ENCODE results near the gene ILRUN.
"Not testable (repeated sequence)": the region's sequence is repeated elsewhere in the genome, so short reads cannot be mapped to it uniquely, and the experiment has no call there.

The ILRUN gene

GRCh38 chr6:34696739-34697543, at the start of gene ILRUN:
Gene ILRUN, minus strand, starts transcription at chr6:34696767. Its CDS starts 164 bp downstream, at chr6:34696603.
- H3K27me3 Mint-ChIP-seq = no peaks in the 10 kb centered on the region
- ATAC-seq (peak; percentile 84), DNase-seq (peak; percentile 99)
- H3K27ac Mint-ChIP-seq = peak within 1 kb of the TSS; percentile 97
- H3K9me3 Mint-ChIP-seq = no peaks in the 10 kb centered on the region
- peaks cover 53% of the 10 kb centered on the region for H3K4me1 Mint-ChIP-seq
- peaks cover 11% of the 10 kb centered on the region for H3K36me3 Mint-ChIP-seq (ENCODE audit: low read depth)
- H3K4me3 Mint-ChIP-seq = peak within 1 kb of the TSS; percentile 99

GRCh38 chr6:34745277-34746103, 48.9 kb upstream of the ILRUN start:
- Mint-ChIP-seq H3K9me3 (no peaks in the 10 kb centered on the region), H3K4me1 (peaks cover 7% of the 10 kb centered on the region), H3K27me3 (no peaks in the 10 kb centered on the region), H3K27ac (peak overlapping the region; percentile 2), H3K36me3 (ENCODE audit: low read depth) (no peaks in the 10 kb centered on the region), H3K4me3 (no peak overlapping the region)
- ATAC-seq (peak; percentile 78), DNase-seq (peak; percentile 11)

GRCh38 chr6:34744294-34744647, 47.7 kb upstream of the ILRUN start:
- ATAC-seq; H3K9me3 Mint-ChIP-seq; H3K36me3 Mint-ChIP-seq (ENCODE audit: low read depth); H3K4me1 Mint-ChIP-seq; H3K27ac Mint-ChIP-seq; H3K27me3 Mint-ChIP-seq; H3K4me3 Mint-ChIP-seq; DNase-seq: not testable (repeated sequence)

- no peaks in the 10 kb centered on the region for H3K9me3 Mint-ChIP-seq
- ATAC-seq = no peak
- no peak overlapping the region for H3K4me3 Mint-ChIP-seq
Observed at GRCh38 chr6:34743625-34744293, 47.2 kb upstream of the ILRUN start.

DNA sequence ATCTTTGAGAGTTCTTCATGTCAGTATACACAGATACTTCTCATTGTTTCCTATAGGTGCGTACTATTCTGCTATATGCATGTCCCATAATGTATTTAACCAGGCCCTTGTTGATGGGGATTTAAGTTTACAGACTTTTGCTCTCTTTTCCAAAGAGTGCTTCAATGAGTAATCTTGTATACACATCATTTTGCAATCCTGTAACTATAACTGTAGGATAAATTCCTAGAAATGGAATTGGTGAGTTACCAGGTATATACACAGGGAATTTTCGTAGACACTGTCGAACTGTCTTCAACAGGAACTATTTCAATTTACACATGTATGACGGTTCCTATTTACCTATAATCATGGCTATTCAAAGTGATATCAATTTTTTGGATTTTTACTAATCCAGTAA, 45.5 kb upstream of the ILRUN start:
- peaks cover 1% of the 10 kb centered on the region for H3K27me3 Mint-ChIP-seq
- H3K36me3 Mint-ChIP-seq (ENCODE audit: low read depth) = no peaks in the 10 kb centered on the region
- no peak overlapping the region for H3K4me3 Mint-ChIP-seq
- no peak for ATAC-seq
- H3K4me1 Mint-ChIP-seq = peaks cover 11% of the 10 kb centered on the region
- H3K27ac Mint-ChIP-seq = no peak overlapping the region
- DNase-seq = no peak
- H3K9me3 Mint-ChIP-seq = no peaks in the 10 kb centered on the region

More at GRCh38 chr6:34743625-34744293, 47.2 kb upstream of the ILRUN start:
- Mint-ChIP-seq H3K27me3 (peaks cover 1% of the 10 kb centered on the region), H3K36me3 (ENCODE audit: low read depth) (no peaks in the 10 kb centered on the region), H3K4me1 (peaks cover 7% of the 10 kb centered on the region), H3K27ac (no peak overlapping the region)
- no peak for DNase-seq

- peak overlapping the region; percentile 19 for H3K27ac Mint-ChIP-seq
- H3K4me3 Mint-ChIP-seq = no peak overlapping the region
- H3K36me3 Mint-ChIP-seq (ENCODE audit: low read depth) = no peaks in the 10 kb centered on the region
- peaks cover 1% of the 10 kb centered on the region for H3K27me3 Mint-ChIP-seq
- peaks cover 8% of the 10 kb centered on the region for H3K4me1 Mint-ChIP-seq
- no peaks in the 10 kb centered on the region for H3K9me3 Mint-ChIP-seq
- ATAC-seq (peak; percentile 49), DNase-seq (peak; percentile 14)
Observed at GRCh38 chr6:34736823-34737222, 40.3 kb upstream of the ILRUN start.

- H3K9me3 Mint-ChIP-seq = no peaks in the 10 kb centered on the region
- no peak for DNase-seq
- H3K27ac Mint-ChIP-seq = no peak overlapping the region
- no peak for ATAC-seq
- H3K4me3 Mint-ChIP-seq = no peak overlapping the region
- H3K27me3 Mint-ChIP-seq = no peaks in the 10 kb centered on the region
- H3K36me3 Mint-ChIP-seq (ENCODE audit: low read depth) = no peaks in the 10 kb centered on the region
- H3K4me1 Mint-ChIP-seq = peaks cover under 1% of the 10 kb centered on the region
Observed at GRCh38 chr6:34731393-34732060, 35.0 kb upstream of the ILRUN start.

- H3K4me3 Mint-ChIP-seq = no peak overlapping the region
- H3K36me3 Mint-ChIP-seq (ENCODE audit: low read depth) = no peaks in the 10 kb centered on the region
- DNase-seq (no peak), ATAC-seq (no peak)
- no peaks in the 10 kb centered on the region for H3K4me1 Mint-ChIP-seq
- peaks cover 5% of the 10 kb centered on the region for H3K9me3 Mint-ChIP-seq
- no peak overlapping the region for H3K27ac Mint-ChIP-seq
- H3K27me3 Mint-ChIP-seq = no peaks in the 10 kb centered on the region
Observed at GRCh38 chr6:34729631-34730470, 33.3 kb upstream of the ILRUN start.

DNA sequence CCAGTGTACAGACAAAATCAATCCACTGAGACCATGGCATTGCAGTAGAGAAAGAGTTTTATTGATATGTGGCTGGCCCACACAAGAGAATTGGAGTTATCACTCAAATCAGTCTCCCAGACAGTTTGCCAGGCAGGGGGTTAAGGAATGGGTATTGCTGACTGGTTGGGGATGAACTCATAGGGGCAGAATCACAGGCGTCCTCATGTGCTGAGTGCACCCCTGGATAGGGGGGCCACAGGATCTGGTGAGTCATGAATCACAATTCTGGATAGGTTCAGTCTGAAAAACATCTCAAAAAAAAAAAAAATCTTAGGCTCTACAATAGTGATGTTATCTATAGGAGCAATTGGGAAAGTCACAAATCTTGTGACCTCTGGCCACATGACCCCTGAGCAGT, 29.5 kb upstream of the ILRUN start:
- Mint-ChIP-seq H3K27me3 (no peaks in the 10 kb centered on the region), H3K36me3 (ENCODE audit: low read depth) (no peaks in the 10 kb centered on the region), H3K9me3 (peaks cover 5% of the 10 kb centered on the region), H3K4me3 (no peak overlapping the region), H3K27ac (no peak overlapping the region), H3K4me1 (no peaks in the 10 kb centered on the region)
- DNase-seq (no peak), ATAC-seq (no peak)

DNA sequence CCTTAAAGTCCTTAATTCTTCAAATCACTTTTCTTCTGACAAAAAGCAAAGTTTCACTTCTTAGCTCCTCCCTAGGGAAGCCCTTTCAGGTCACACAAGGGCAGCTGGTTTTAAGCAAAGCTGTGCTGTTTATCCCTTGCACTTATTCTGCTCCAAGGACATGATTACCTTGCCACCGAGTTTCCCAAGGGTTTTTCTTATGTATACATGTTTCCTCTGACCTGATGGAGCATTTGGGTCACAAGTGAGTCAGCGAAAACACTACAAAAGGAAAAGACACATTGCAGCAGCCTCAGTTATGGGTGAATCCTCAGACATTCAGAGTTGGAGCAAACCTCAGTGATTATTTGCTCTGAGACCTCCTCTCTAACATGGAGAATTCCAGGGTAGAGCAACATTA, 26.6 kb upstream of the ILRUN start:
- Mint-ChIP-seq H3K4me3 (no peak overlapping the region), H3K9me3 (peaks cover 5% of the 10 kb centered on the region), H3K4me1 (no peaks in the 10 kb centered on the region), H3K27ac (no peak overlapping the region), H3K36me3 (ENCODE audit: low read depth) (no peaks in the 10 kb centered on the region), H3K27me3 (no peaks in the 10 kb centered on the region)
- ATAC-seq (no peak), DNase-seq (no peak)

- Mint-ChIP-seq H3K9me3 (peaks cover 5% of the 10 kb centered on the region), H3K36me3 (ENCODE audit: low read depth) (no peaks in the 10 kb centered on the region), H3K4me1 (no peaks in the 10 kb centered on the region), H3K27me3 (no peaks in the 10 kb centered on the region), H3K27ac (no peak overlapping the region), H3K4me3 (no peak overlapping the region)
- no peak for DNase-seq
- ATAC-seq = no peak
Observed at GRCh38 chr6:34722451-34722850, 25.9 kb upstream of the ILRUN start.

GRCh38 chr6:34720160-34720559, 23.6 kb upstream of the ILRUN start:
- H3K36me3 Mint-ChIP-seq (ENCODE audit: low read depth); DNase-seq; H3K4me1 Mint-ChIP-seq; H3K4me3 Mint-ChIP-seq; H3K27me3 Mint-ChIP-seq; ATAC-seq; H3K9me3 Mint-ChIP-seq; H3K27ac Mint-ChIP-seq: not testable (repeated sequence)

DNA sequence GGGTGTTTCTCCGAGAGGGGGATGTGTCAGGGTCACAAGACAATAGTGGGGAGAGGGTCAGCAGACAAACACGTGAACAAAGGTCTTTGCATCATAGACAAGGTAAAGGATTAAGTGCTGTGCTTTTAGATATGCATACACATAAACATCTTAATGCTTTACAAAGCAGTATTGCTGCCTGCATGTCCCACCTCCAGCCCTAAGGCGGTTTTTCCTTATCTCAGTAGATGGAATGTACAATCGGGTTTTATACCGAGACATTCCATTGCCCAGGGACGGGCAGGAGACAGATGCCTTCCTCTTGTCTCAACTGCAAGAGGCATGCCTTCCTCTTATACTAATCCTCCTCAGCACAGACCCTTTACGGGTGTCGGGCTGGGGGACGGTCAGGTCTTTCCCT, 23.1 kb upstream of the ILRUN start:
- not testable (repeated sequence) for H3K9me3 Mint-ChIP-seq; H3K4me3 Mint-ChIP-seq; DNase-seq; H3K27ac Mint-ChIP-seq; H3K36me3 Mint-ChIP-seq (ENCODE audit: low read depth); H3K4me1 Mint-ChIP-seq; ATAC-seq; H3K27me3 Mint-ChIP-seq

DNA sequence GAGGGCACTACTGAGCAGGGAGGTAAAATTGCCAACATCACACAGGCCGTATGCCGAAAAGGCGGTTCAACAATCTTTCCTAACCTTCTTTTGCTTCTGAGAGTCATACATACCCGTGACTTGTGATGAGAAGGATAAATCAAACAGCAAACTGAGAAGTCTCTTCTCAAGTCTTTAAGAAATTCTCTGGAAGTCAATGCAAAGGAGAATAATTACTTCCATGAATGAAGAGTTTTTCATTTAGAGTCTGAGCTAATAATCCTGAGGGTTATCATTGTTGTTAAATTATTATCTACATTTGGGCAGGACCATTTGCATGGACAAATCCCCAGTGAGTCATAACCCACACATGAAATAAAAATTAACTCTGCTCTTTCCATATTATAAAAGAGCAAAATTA, 22.4 kb upstream of the ILRUN start:
- DNase-seq (no peak), ATAC-seq (no peak)
- Mint-ChIP-seq H3K27me3 (no peaks in the 10 kb centered on the region), H3K4me3 (no peak overlapping the region), H3K9me3 (no peaks in the 10 kb centered on the region), H3K4me1 (no peaks in the 10 kb centered on the region), H3K27ac (no peak overlapping the region), H3K36me3 (ENCODE audit: low read depth) (no peaks in the 10 kb centered on the region)
